SJSA1 (cell line): Measurements from ENCODE around the gene SPATA31D4. TPM values are rescaled to one million over a fixed set of nuclear protein-coding genes. Genes with fewer than 3 reads are reported as not detected.

Experiments
- DNase-seq, 2 experiments: peaks; one replicate each; pipeline ENCODE4 v3.0.0-alpha.2; 2015 to 2020; ENCODE audit warnings: low spot score in 2 of 2, low read depth in 1 of 2
- H3K27ac ChIP-seq: fragments of 250-450 bp; sonication (Bioruptor Pico); 2 replicates; pipeline ENCODE4 v1.5.1; 2020; ENCODE audit warnings: mild to moderate bottlenecking, moderate library complexity
- H3K27me3 ChIP-seq: fragments of 250-450 bp; sonication (Bioruptor Pico); replicated peaks from 2 replicates; pipeline ENCODE4 v1.5.1; 2020; ENCODE audit warnings: mild to moderate bottlenecking, moderate library complexity
- H3K36me3 ChIP-seq: fragments of 250-450 bp; sonication (Bioruptor Pico); 2 replicates; pipeline ENCODE4 v1.5.1; 2020; ENCODE audit warnings: mild to moderate bottlenecking
- H3K4me1 ChIP-seq: fragments of 250-450 bp; sonication (Bioruptor Pico); replicated peaks from 2 replicates; pipeline ENCODE4 v1.6.1; 2021; ENCODE audit warnings: mild to moderate bottlenecking
- H3K4me3 ChIP-seq: fragments of 250-450 bp; sonication (Bioruptor Pico); 2 replicates; pipeline ENCODE4 v1.5.1; 2020; ENCODE audit warnings: mild to moderate bottlenecking
- H3K9me3 ChIP-seq: fragments of 250-450 bp; sonication (Bioruptor Pico); replicated peaks from 2 replicates; pipeline ENCODE4 v1.5.1; 2020; ENCODE audit warnings: mild to moderate bottlenecking
- total RNA-seq: library from RNA; depleted of rRNA; stranded (reverse); fragments of >200 nt; shearing (Covaris generic); gene quantifications from 2 replicates; pipeline ENCODE4 v1.2.3, GENCODE V29; 2014; rRNA removed

The SPATA31D4 gene
- total RNA-seq, 1 experiment from 2014 or later, result not detected

- H3K9me3 ChIP-seq, result no peaks in the 10 kb centered on the region
- H3K36me3 ChIP-seq, result no peaks in the 10 kb centered on the region
- H3K4me1 ChIP-seq, result no peaks in the 10 kb centered on the region
- no peak overlapping the region for H3K27ac ChIP-seq
- no peak overlapping the region for H3K4me3 ChIP-seq
- no peaks in the 10 kb centered on the region for H3K27me3 ChIP-seq
- DNase-seq, result no peak
Observed at GRCh38 chr9:81979196-81979595, 51.0 kb downstream of the SPATA31D4 start.

GRCh38 chr9:81980568-81980967 lies 52.3 kb downstream of the SPATA31D4 start:
- Histone ChIP-seq H3K27me3 (no peaks in the 10 kb centered on the region), H3K27ac (no peak overlapping the region), H3K9me3 (no peaks in the 10 kb centered on the region), H3K4me1 (no peaks in the 10 kb centered on the region), H3K4me3 (no peak overlapping the region), H3K36me3 (no peaks in the 10 kb centered on the region)
- no peak for DNase-seq

DNA sequence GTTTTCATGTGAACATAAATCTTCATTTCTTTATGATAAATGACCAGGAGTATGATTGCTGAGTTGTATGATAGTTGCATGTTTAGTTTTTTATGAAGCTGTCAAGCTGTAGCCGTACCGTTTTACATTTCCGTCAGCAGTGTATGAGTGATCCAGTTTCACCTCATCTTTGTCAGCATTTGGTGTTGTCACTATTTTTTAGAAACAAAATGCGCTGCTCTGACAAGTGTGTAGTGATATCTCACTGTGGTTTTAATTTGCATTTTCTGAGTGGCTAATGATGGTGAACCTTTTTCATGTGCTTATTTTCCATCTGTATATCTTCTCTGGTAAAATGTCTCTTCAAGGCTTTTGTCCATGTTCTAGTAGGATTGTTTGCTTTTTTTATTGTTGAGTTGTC lies 53.7 kb downstream of the SPATA31D4 start:
- Histone ChIP-seq H3K4me3 (no peak overlapping the region), H3K9me3 (no peaks in the 10 kb centered on the region), H3K27me3 (no peaks in the 10 kb centered on the region), H3K4me1 (no peaks in the 10 kb centered on the region), H3K36me3 (no peaks in the 10 kb centered on the region), H3K27ac (no peak overlapping the region)
- no peak for DNase-seq

Other genes starting within 250 kb of the SPATA31D4 start
- gene TLE1, start 238.9 kb upstream of the SPATA31D4 start, total RNA-seq, result 11.3 and 22.0 TPM in 2 replicates
- gene SPATA31D3, start 15.1 kb downstream of the SPATA31D4 start, total RNA-seq, result not detected in 2 replicates
- not detected in 2 replicates for gene SPATA31D1, start 60.3 kb downstream of the SPATA31D4 start, total RNA-seq